ENCODE data around the gene SPPL3.

Gene SPPL3

DNA sequence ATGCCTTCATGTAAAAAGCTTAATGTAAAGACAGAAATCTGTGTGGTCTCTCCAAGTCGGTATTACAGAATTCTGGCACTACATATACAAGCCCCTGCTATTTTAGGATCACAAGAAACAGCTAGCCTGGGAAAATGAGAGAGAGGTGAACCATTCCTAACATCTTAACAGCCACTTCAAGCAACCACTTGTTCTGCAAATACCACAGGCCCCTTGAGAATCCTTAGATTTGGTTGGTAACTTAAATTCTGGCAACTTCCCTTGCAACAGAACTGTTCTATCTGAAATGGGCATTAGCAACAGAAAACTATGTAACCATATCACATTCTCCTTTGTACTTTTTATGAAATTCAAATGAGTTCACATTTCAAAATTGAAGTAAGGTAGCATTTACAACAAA is 68.5 kb downstream of the SPPL3 start:
- no peak overlapping the region for H3K4me3 ChIP-seq (ENCODE audit: control insufficient read depth, low read depth, low read length)
- no peak for DNase-seq (ENCODE audit: low read depth)
- TF ChIP-seq, protein P1, sequence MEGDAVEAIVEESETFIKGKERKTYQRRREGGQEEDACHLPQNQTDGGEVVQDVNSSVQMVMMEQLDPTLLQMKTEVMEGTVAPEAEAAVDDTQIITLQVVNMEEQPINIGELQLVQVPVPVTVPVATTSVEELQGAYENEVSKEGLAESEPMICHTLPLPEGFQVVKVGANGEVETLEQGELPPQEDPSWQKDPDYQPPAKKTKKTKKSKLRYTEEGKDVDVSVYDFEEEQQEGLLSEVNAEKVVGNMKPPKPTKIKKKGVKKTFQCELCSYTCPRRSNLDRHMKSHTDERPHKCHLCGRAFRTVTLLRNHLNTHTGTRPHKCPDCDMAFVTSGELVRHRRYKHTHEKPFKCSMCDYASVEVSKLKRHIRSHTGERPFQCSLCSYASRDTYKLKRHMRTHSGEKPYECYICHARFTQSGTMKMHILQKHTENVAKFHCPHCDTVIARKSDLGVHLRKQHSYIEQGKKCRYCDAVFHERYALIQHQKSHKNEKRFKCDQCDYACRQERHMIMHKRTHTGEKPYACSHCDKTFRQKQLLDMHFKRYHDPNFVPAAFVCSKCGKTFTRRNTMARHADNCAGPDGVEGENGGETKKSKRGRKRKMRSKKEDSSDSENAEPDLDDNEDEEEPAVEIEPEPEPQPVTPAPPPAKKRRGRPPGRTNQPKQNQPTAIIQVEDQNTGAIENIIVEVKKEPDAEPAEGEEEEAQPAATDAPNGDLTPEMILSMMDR (IDR thresholded peaks at IDR 0.05; ENCODE audit: control insufficient read depth, insufficient read depth, low read depth, low read length, missing control alignments): no peak

DNA sequence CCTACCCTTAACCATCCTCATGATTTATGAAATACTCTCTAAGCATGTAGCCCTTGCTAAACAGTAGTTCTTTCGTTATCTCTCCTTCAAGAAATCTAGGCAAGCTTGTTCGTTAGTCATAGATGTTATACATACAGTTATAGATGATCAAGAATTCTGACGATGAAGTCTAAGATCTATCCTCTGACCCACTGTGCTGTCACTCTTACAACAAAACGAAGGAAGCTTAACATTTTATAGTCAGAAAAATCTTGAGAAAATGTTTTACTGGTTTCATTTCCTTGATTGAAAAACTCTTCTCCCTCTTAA is 68.9 kb downstream of the SPPL3 start:
- no peak overlapping the region for H3K4me3 ChIP-seq (ENCODE audit: control insufficient read depth, low read depth, low read length)
- no peak for DNase-seq (ENCODE audit: low read depth)
- TF ChIP-seq, protein P1 (IDR thresholded peaks at IDR 0.05; ENCODE audit: control insufficient read depth, insufficient read depth, low read depth, low read length, missing control alignments): no peak

DNA sequence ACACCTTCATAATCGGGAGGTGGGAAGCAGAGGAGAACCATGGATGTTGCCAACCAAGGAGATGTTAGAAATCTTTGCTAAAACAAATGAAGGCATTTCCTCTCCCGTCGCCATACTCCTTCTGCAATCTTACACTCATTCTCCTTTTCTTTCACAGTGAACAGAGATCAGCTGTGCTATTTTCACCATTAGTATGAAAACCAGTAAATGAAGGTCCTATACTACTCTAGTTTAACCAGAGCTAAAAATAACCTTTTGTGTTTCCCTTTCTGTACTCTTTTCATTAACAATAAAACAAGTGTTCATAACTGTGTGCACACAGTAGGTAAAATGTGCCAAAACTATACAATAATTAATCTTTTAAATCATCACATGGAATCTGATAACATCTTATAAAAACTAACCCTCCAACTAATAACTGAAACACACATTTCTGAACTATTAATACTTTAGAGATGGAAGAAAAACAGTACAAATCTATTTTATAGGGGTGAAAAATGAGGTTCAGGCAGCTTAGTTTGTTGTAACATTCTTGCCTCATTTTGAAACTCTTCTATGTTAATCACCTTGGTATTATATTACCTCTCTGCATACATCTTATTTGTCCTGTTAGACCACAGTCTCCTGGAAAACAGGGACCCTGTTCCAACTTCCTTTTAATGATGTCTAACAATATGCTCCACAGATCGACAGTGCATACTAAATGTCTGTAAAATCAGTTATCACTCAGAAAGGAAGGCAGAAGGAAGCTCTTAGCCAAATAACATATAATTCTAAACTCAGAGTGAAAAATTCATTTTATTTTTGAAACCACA is 69.5 kb downstream of the SPPL3 start:
- no peak overlapping the region for H3K4me3 ChIP-seq (ENCODE audit: control insufficient read depth, low read depth, low read length)
- DNase-seq (ENCODE audit: low read depth): no peak
- TF ChIP-seq, protein P1 (IDR thresholded peaks at IDR 0.05; ENCODE audit: control insufficient read depth, insufficient read depth, low read depth, low read length, missing control alignments): no peak

DNA sequence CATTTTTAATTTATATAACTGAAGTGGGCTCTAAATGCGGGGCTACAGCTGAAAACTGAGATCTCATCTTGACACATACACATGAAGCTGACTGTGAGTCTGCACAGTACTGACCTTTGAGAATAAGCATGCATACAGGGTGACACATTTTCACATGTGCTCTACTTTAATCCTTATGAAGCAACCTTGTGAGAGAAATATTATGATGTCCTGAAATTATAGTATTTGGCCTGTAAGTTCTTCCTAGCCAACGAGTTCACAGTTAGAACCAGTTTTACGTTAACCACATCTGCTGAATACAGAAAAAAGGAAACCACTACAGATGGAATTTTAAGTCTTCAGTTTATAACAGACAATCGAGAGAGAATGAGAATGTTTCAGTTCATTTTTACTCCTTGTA is 70.3 kb downstream of the SPPL3 start:
- no peak overlapping the region for H3K4me3 ChIP-seq (ENCODE audit: control insufficient read depth, low read depth, low read length)
- TF ChIP-seq, protein P1 (IDR thresholded peaks at IDR 0.05; ENCODE audit: control insufficient read depth, insufficient read depth, low read depth, low read length, missing control alignments): no peak
- DNase-seq (ENCODE audit: low read depth): no peak

DNA sequence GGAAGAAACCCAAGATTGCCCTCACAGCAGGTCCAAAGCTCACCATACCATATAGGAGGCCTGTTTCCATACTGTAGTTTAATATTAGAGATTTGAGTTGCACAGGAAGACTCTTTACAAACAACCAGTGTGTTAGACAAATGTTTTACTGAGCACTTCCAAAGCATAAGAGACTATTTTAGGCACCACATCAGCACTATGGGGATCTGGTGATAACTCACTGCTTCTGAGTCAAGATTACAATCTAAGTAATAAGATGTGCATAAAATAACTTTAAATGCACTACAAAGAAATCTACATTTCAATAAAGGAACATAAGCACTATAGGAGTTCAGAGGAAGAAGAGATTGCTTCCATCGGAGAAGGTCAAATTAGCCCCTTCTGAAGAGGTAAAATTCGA is 71.4 kb downstream of the SPPL3 start:
- no peak for DNase-seq (ENCODE audit: low read depth)
- TF ChIP-seq, protein P1 (IDR thresholded peaks at IDR 0.05; ENCODE audit: control insufficient read depth, insufficient read depth, low read depth, low read length, missing control alignments): no peak
- no peak overlapping the region for H3K4me3 ChIP-seq (ENCODE audit: control insufficient read depth, low read depth, low read length)

DNA sequence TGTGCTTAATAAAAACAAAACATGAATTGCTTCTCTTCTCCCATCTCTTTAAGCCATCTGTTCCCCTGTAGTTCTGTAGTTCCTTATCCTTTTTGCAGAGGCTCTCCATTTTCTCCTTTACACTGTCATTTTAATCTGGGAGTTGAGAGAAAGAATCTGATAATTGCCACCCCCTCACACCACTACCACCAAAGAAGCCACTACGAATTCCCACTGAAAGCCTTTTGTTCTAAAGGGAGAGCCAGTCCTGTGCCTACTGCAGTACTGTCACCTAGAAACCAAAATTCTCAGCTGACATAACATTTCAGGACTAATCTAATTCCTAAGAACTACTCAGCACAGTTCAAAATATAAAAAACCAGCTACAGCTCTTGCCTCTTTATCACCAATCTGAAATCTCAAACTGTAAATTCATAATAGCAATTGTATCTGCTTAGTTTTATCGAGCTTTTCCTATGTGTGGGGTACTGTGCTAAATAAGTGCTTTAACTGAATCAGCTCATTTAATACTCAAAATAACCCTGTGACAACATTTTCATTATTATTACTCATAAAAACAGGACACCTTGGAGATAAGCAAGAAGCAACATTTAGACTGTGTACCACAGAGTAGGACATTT is 72.4 kb downstream of the SPPL3 start:
- no peak overlapping the region for H3K4me3 ChIP-seq (ENCODE audit: control insufficient read depth, low read depth, low read length)
- TF ChIP-seq, protein P1 (IDR thresholded peaks at IDR 0.05; ENCODE audit: control insufficient read depth, insufficient read depth, low read depth, low read length, missing control alignments): no peak
- no peak for DNase-seq (ENCODE audit: low read depth)
